Mesenchymal stem cell (in vitro differentiated cells and primary cell): ENCODE results near the gene TAMM41.
"Not testable (repeated sequence)": the region's sequence is repeated elsewhere in the genome, so short reads cannot be mapped to it uniquely, and the experiment has no call there.

Source experiments
- DNase-seq: peaks from one replicate; pipeline ENCODE4 v3.0.0-alpha.2; 2013
- H2AFZ ChIP-seq: one replicate; pipeline ENCODE4 v1.6.1; 2013; ENCODE audit warnings: low read depth, mild to moderate bottlenecking, control low read depth, inconsistent platforms, low read length, moderate library complexity
- H2AK5ac ChIP-seq: 2 replicates; pipeline ENCODE4 v1.6.1; 2013; ENCODE audit warnings: low read length, moderate library complexity, mild to moderate bottlenecking, inconsistent platforms; ENCODE audit not compliant: severe bottlenecking
- H2BK120ac ChIP-seq: one replicate; pipeline ENCODE4 v1.6.1; 2013; ENCODE audit warnings: low read depth, mild to moderate bottlenecking, inconsistent platforms, low read length, moderate library complexity
- H2BK12ac ChIP-seq, 2 experiments: one replicate each; pipeline ENCODE4 v1.6.1; 2013; ENCODE audit warnings: inconsistent platforms in 2 of 2, low read length in 2 of 2, mild to moderate bottlenecking in 2 of 2, moderate library complexity in 2 of 2, control low read depth in 1 of 2
- H2BK15ac ChIP-seq: one replicate; pipeline ENCODE4 v1.6.1; 2013; ENCODE audit warnings: mild to moderate bottlenecking, low read depth, inconsistent platforms; ENCODE audit not compliant: poor library complexity, severe bottlenecking
- H2BK5ac ChIP-seq: 2 replicates; pipeline ENCODE4 v1.6.1; 2013; ENCODE audit warnings: low read depth, mild to moderate bottlenecking, low read length, control low read depth, inconsistent platforms; ENCODE audit not compliant: poor library complexity, severe bottlenecking
- H3K14ac ChIP-seq, 2 experiments: one replicate each; pipeline ENCODE4 v1.6.1; 2013; ENCODE audit warnings: inconsistent platforms in 2 of 2, low read length in 2 of 2, control low read depth in 1 of 2, mild to moderate bottlenecking in 1 of 2, moderate library complexity in 1 of 2
- H3K18ac ChIP-seq, 2 experiments: one replicate each; pipeline ENCODE4 v1.6.1; 2013; ENCODE audit warnings: inconsistent platforms in 2 of 2, low read length in 2 of 2, control low read depth in 1 of 2, low read depth in 1 of 2, mild to moderate bottlenecking in 1 of 2
- H3K23ac ChIP-seq, 2 experiments: one replicate each; pipeline ENCODE4 v1.6.1; 2013; ENCODE audit warnings: inconsistent platforms in 2 of 2, low read length in 2 of 2, mild to moderate bottlenecking in 2 of 2, moderate library complexity in 2 of 2, control low read depth in 1 of 2
- H3K27ac ChIP-seq: 2 replicates; pipeline ENCODE4 v1.5.1; 2013; ENCODE audit warnings: mild to moderate bottlenecking, moderate library complexity, low read length, control low read depth, inconsistent platforms; ENCODE audit not compliant: poor library complexity, severe bottlenecking
- H3K27me3 ChIP-seq, 2 experiments: 2 replicates each; pipeline versions ENCODE4 v1.6.1 to v1.7.0; 2013; ENCODE audit warnings: low read length in 2 of 2, mild to moderate bottlenecking in 2 of 2, moderate library complexity in 2 of 2, control low read depth in 1 of 2, inconsistent platforms in 1 of 2; ENCODE audit not compliant: control insufficient read depth in 1 of 2, insufficient read depth in 1 of 2
- H3K36me3 ChIP-seq, 2 experiments: 2 replicates each; pipeline versions ENCODE4 v1.6.1 to v1.7.0; 2013; ENCODE audit warnings: low read length in 2 of 2, control low read depth in 1 of 2, inconsistent platforms in 1 of 2, low read depth in 1 of 2, mild to moderate bottlenecking in 1 of 2; ENCODE audit not compliant: insufficient read depth in 2 of 2, control insufficient read depth in 1 of 2
- H3K4ac ChIP-seq, 2 experiments: one replicate each; pipeline ENCODE4 v1.6.1; 2013; ENCODE audit warnings: inconsistent platforms in 2 of 2, low read length in 2 of 2, mild to moderate bottlenecking in 2 of 2, moderate library complexity in 2 of 2, control low read depth in 1 of 2, low read depth in 1 of 2
- H3K4me1 ChIP-seq: 2 replicates; pipeline ENCODE4 v1.6.1; 2013; ENCODE audit warnings: low read depth, low read length, control low read depth; ENCODE audit not compliant: control insufficient read depth, insufficient read depth
- H3K4me2 ChIP-seq: 2 replicates; pipeline ENCODE4 v1.6.1; 2013; ENCODE audit warnings: low read length, mild to moderate bottlenecking, inconsistent platforms; ENCODE audit not compliant: poor library complexity, severe bottlenecking
- H3K4me3 ChIP-seq, 2 experiments: 2 replicates each; pipeline versions ENCODE4 v1.5.1 to v1.7.0; 2013; ENCODE audit warnings: low read length in 2 of 2, mild to moderate bottlenecking in 2 of 2, control low read depth in 1 of 2, low read depth in 1 of 2; ENCODE audit not compliant: insufficient read depth in 1 of 2
- H3K79me1 ChIP-seq: replicated peaks from 2 replicates; pipeline ENCODE4 v1.6.1; 2013; ENCODE audit warnings: mild to moderate bottlenecking, control low read depth, low read length, inconsistent platforms; ENCODE audit not compliant: poor library complexity, severe bottlenecking
- H3K9ac ChIP-seq: 2 replicates; pipeline ENCODE4 v1.7.0; 2013; ENCODE audit warnings: mild to moderate bottlenecking, low read length, moderate library complexity
- H3K9me3 ChIP-seq: 2 replicates; pipeline ENCODE4 v1.7.0; 2013; ENCODE audit warnings: mild to moderate bottlenecking, low read length; ENCODE audit not compliant: control insufficient read depth
- H4K8ac ChIP-seq: one replicate; pipeline ENCODE4 v1.6.1; 2013; ENCODE audit warnings: inconsistent platforms, mild to moderate bottlenecking, low read length, moderate library complexity
- H4K91ac ChIP-seq: one replicate; pipeline ENCODE4 v1.6.1; 2013; ENCODE audit warnings: mild to moderate bottlenecking, low read length, inconsistent platforms
- WGBS: methylation state at CpG from one replicate; pipeline ENCODE4 v1.1.7; 2013; ENCODE audit warnings: mixed read lengths; 5-methylcytosine and 5-hydroxymethylcytosine counted together

Gene TAMM41

GRCh38 chr3:11757929-11758328, 88.8 kb downstream of the TAMM41 start:
- H3K18ac ChIP-seq = no peak overlapping the region
- no peaks in the 10 kb centered on the region for H3K79me1 ChIP-seq
- H3K23ac ChIP-seq = no peak overlapping the region
- H2BK15ac ChIP-seq = no peak overlapping the region
- no peak overlapping the region for H2AFZ ChIP-seq
- no peak overlapping the region for H3K4ac ChIP-seq
- no peak overlapping the region for H3K9ac ChIP-seq
- no peak overlapping the region for H3K4me3 ChIP-seq
- no peak overlapping the region for H2BK120ac ChIP-seq
- no peaks in the 10 kb centered on the region for H3K9me3 ChIP-seq
- no peaks in the 10 kb centered on the region for H3K4me1 ChIP-seq
- no peak overlapping the region for H2AK5ac ChIP-seq
- H3K27ac ChIP-seq = no peak overlapping the region
- no peaks in the 10 kb centered on the region for H3K36me3 ChIP-seq
- H4K8ac ChIP-seq = no peak overlapping the region
- peaks cover 10 to 38% of the 10 kb centered on the region in 2 experiments for H3K27me3 ChIP-seq
- H4K91ac ChIP-seq = no peak overlapping the region
- 89% methylated on average over 6 of the region's 6 CpGs for WGBS
- no peak overlapping the region for H2BK12ac ChIP-seq
- H3K4me2 ChIP-seq = no peak overlapping the region
- H3K14ac ChIP-seq = no peak overlapping the region
- no peak overlapping the region for H2BK5ac ChIP-seq
- no peak for DNase-seq

DNA sequence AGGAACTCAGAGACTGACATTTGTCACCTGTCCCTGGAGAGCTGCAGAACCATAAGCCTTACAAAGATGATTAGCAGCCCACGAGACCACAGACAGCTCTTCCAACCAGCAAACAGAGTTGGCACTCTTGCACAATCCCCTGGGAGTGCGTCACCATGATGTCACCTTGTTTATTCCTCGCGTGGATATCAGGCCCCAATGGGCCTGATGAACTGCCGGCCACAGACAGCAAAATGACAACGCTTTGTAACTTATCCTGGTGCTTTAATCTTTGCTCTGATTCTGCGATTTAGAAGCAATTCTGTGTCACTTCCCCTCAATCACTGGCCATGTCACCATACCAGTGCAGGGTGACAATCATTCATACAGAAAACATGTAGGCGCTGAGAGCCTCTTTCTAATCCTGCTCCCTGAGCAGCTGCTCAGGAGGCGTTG, 89.2 kb downstream of the TAMM41 start:
- no peak overlapping the region for H2BK15ac ChIP-seq
- H3K14ac ChIP-seq = no peak overlapping the region
- no peak overlapping the region for H3K27ac ChIP-seq
- no peaks in the 10 kb centered on the region for H3K4me1 ChIP-seq
- no peak overlapping the region for H2AK5ac ChIP-seq
- peaks cover 10 to 38% of the 10 kb centered on the region in 2 experiments for H3K27me3 ChIP-seq
- H2BK120ac ChIP-seq = no peak overlapping the region
- no peak overlapping the region for H2BK12ac ChIP-seq
- H3K79me1 ChIP-seq = no peaks in the 10 kb centered on the region
- H4K91ac ChIP-seq = no peak overlapping the region
- H3K18ac ChIP-seq = no peak overlapping the region
- H3K36me3 ChIP-seq = no peaks in the 10 kb centered on the region
- no peak overlapping the region for H2AFZ ChIP-seq
- no peak overlapping the region for H3K4me2 ChIP-seq
- H2BK5ac ChIP-seq = no peak overlapping the region
- H3K4ac ChIP-seq = no peak overlapping the region
- no peaks in the 10 kb centered on the region for H3K9me3 ChIP-seq
- H3K23ac ChIP-seq = no peak overlapping the region
- 73% methylated on average over 9 of the region's 9 CpGs for WGBS
- DNase-seq = peak; percentile 56
- no peak overlapping the region for H3K4me3 ChIP-seq
- H4K8ac ChIP-seq = no peak overlapping the region
- H3K9ac ChIP-seq = no peak overlapping the region

DNA sequence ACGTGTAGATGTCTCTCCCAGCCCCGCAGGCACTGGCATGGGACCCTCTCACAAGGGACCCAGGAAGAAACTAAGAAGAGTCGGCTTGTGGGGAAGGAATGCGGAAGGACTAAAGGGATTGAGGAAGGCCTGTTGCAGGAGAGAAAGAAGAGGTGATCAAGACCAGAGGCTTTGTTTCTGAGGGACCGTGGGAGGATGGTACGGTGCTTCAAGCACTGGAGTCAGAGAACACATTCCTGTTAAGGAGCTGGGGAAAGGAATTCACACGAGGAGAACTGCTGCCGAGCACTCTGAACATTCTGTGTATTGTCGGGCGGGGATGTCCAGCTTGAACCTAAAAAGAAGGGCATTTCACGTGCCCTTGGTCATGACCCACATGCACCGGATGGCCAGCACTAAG, 91.4 kb downstream of the TAMM41 start:
- Histone ChIP-seq H3K36me3 (no peaks in the 10 kb centered on the region), H2AK5ac (no peak overlapping the region), H2AFZ (no peak overlapping the region), H3K9ac (no peak overlapping the region), H2BK12ac (no peak overlapping the region), H3K9me3 (no peaks in the 10 kb centered on the region), H3K23ac (peak overlapping the region in 1 of 2 experiments; percentile 70), H4K8ac (no peak overlapping the region), H3K18ac (no peak overlapping the region), H2BK5ac (no peak overlapping the region), H3K4me2 (no peak overlapping the region), H3K4me1 (no peaks in the 10 kb centered on the region), H4K91ac (no peak overlapping the region), H3K79me1 (no peaks in the 10 kb centered on the region), H2BK15ac (no peak overlapping the region), H2BK120ac (no peak overlapping the region), H3K27me3 (peaks cover 10 to 41% of the 10 kb centered on the region in 2 experiments), H3K4ac (no peak overlapping the region), H3K27ac (no peak overlapping the region), H3K4me3 (no peak overlapping the region), H3K14ac (no peak overlapping the region)
- DNase-seq = no peak
- WGBS = 87% methylated on average over 12 of the region's 12 CpGs

- not testable (repeated sequence) for H3K4ac ChIP-seq, H3K9me3 ChIP-seq, DNase-seq, H3K79me1 ChIP-seq, H3K36me3 ChIP-seq, H2BK120ac ChIP-seq, H2BK12ac ChIP-seq, H2AK5ac ChIP-seq, H4K91ac ChIP-seq, H3K4me1 ChIP-seq, H3K27ac ChIP-seq, H4K8ac ChIP-seq, H3K23ac ChIP-seq, H3K4me2 ChIP-seq, H2BK5ac ChIP-seq, H2BK15ac ChIP-seq, H3K4me3 ChIP-seq, H3K9ac ChIP-seq, H2AFZ ChIP-seq, H3K18ac ChIP-seq, H3K14ac ChIP-seq
- peaks cover 10 to 40% of the 10 kb centered on the region in 2 experiments for H3K27me3 ChIP-seq
- WGBS = 77% methylated on average over 4 of the region's 4 CpGs
Measured at GRCh38 chr3:11752254-11752653, 94.4 kb downstream of the TAMM41 start.
